BE2C (cell line): Measurements from ENCODE around the gene SLC39A13.
"Not testable (repeated sequence)": the region's sequence is repeated elsewhere in the genome, so short reads cannot be mapped to it uniquely, and the experiment has no call there.

Experiments used
- DNase-seq: peaks from one replicate; pipeline ENCODE4 v3.0.0-alpha.2; 2020
- H3K27me3 ChIP-seq: fragments of 250-450 bp; sonication (Bioruptor Pico); 2 replicates; pipeline ENCODE4 v1.5.1; 2020; ENCODE audit warnings: mild to moderate bottlenecking
- H3K36me3 ChIP-seq: fragments of 250-450 bp; sonication (Bioruptor Pico); 2 replicates; pipeline ENCODE4 v1.5.1; 2020; ENCODE audit warnings: mild to moderate bottlenecking
- H3K4me1 ChIP-seq: fragments of 250-450 bp; sonication (Bioruptor Pico); 2 replicates; pipeline ENCODE4 v1.5.1; 2020
- H3K4me3 ChIP-seq: 2 replicates; pipeline ENCODE4 v1.5.1; 2011; ENCODE audit warnings: low read depth, low read length
- H3K9me3 ChIP-seq: fragments of 250-450 bp; sonication (Bioruptor Pico); 2 replicates; pipeline ENCODE4 v1.5.1; 2020
- CTCF ChIP-seq: IDR thresholded peaks from 2 replicates; pipeline ENCODE4 v1.5.1; 2012; ENCODE audit warnings: mild to moderate bottlenecking, low read depth, low read length

SLC39A13 gene

DNA sequence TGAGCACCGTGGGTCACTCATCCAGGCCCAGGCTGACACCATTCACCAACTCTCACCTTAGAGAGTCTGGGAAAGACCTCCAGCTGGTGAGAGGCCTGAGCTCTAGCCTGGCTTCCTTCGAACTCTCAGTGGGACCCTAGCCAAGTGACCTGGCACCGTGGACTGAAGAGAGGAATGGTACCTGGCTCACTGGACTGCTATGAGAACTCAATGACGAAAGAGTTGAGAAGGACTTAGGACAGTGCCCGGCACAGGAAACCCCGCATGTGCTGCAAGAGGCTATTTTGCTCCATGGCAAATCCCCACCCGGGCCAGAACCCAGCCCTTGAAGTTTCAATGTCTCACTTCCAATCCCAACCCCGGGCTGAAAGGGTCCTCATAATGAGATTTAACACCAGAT, 41.2 kb downstream of the SLC39A13 start:
- no peaks in the 10 kb centered on the region for H3K9me3 ChIP-seq
- no peak for TF ChIP-seq CTCF
- no peak for DNase-seq

DNA sequence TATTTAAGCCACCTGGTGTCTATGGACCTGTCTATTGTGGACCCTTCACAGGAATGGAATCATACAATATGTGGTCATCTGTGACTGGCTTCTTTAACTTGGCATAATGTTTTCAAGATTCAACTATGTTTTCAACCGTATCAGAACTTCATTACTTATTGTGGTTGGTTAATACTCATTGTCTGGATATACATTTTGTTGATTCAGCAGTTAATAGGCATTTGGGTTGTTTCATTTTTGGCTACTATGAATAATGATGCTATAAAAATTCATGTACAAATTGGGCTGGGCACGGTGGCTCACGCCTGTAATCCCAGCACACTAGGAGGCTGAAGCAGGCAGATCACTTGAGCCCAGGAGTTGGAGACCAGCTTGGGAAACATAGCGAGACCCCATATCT, 43.0 kb downstream of the SLC39A13 start:
- no peak for DNase-seq
- Histone ChIP-seq H3K9me3 (no peaks in the 10 kb centered on the region), H3K27me3 (no peaks in the 10 kb centered on the region), H3K4me3 (no peak overlapping the region), H3K4me1 (no peaks in the 10 kb centered on the region), H3K36me3 (no peaks in the 10 kb centered on the region)
- no peak for TF ChIP-seq CTCF

More for the DNA sequence above, 41.2 kb downstream of the SLC39A13 start:
- H3K4me3 ChIP-seq, result no peak overlapping the region
- no peaks in the 10 kb centered on the region for H3K4me1 ChIP-seq
- no peaks in the 10 kb centered on the region for H3K36me3 ChIP-seq
- no peaks in the 10 kb centered on the region for H3K27me3 ChIP-seq

DNA sequence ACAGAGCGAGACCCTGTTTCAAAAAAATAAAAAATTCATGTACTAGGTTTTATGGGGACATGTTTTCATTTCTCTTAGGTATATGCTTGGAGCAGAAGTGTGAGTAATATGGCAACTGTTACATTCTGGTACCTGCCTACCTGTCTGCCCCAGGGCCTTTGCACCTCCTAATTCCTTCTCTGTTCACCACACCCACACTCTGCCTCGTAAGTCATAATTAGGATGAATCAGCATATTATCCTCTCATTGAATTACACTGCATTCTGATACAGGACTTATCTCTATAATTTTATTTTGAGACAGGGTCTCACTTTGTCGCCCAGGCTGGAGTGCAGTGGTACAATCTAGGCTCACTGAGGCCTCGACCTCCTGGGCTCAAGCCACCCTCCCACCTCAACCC, 43.6 kb downstream of the SLC39A13 start:
- no peak for TF ChIP-seq CTCF
- no peaks in the 10 kb centered on the region for H3K27me3 ChIP-seq

DNA sequence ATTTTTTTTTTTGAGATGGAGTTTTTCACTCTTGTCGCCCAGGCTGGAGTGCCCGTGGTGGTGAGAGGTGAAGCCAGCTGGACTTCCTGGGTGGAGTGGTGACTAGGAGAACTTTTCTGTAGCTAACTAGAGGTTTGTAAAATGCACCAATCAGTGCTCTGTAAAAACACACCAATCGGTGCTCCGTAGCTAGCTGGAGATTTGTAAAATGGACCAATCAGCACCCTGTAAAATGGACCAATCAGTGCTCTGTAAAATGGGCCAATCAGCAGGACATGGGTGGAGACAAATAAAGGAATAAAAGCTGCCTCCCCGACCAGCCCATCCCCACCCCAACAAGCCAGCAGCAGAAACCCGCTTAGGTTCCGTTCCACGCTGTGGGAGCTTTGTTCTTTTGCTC, 45.0 kb downstream of the SLC39A13 start:
- H3K9me3 ChIP-seq, result no peaks in the 10 kb centered on the region
- DNase-seq, result no peak
- no peak for TF ChIP-seq CTCF
- H3K4me3 ChIP-seq, result no peak overlapping the region
- H3K27me3 ChIP-seq, result no peaks in the 10 kb centered on the region
- no peaks in the 10 kb centered on the region for H3K4me1 ChIP-seq
- no peaks in the 10 kb centered on the region for H3K36me3 ChIP-seq

More for the DNA sequence above, 43.6 kb downstream of the SLC39A13 start:
- DNase-seq, result no peak
- H3K4me1 ChIP-seq, result no peaks in the 10 kb centered on the region
- no peaks in the 10 kb centered on the region for H3K9me3 ChIP-seq
- H3K4me3 ChIP-seq, result no peak overlapping the region
- no peaks in the 10 kb centered on the region for H3K36me3 ChIP-seq

- H3K9me3 ChIP-seq, H3K36me3 ChIP-seq, H3K27me3 ChIP-seq, H3K4me3 ChIP-seq, H3K4me1 ChIP-seq: not testable (repeated sequence)
- TF ChIP-seq CTCF, result peak; percentile 78
- DNase-seq, result peak; percentile 74
Measured at GRCh38 chr11:47454258-47454671, 45.9 kb downstream of the SLC39A13 start.

GRCh38 chr11:47460571-47461235, 52.3 kb downstream of the SLC39A13 start:
- Histone ChIP-seq H3K36me3 (no peaks in the 10 kb centered on the region), H3K4me3 (no peak overlapping the region), H3K4me1 (no peaks in the 10 kb centered on the region), H3K27me3 (no peaks in the 10 kb centered on the region), H3K9me3 (no peaks in the 10 kb centered on the region)
- no peak for DNase-seq
- TF ChIP-seq CTCF, result no peak
